Kidney (tissue), 14 donors: ENCODE results near the gene DVL2. TPM values are rescaled to one million over a fixed set of nuclear protein-coding genes. Genes with fewer than 3 reads are reported as not detected.
A peak's percentile ranks its signal among the peaks of the same experiment; 100 is the strongest.

Experiments used
- DNase-seq, 5 donors: peaks; one replicate each; pipeline ENCODE4 v3.0.0-alpha.2; 2013 to 2020
- FAIRE-seq: peaks from 2 replicates; lab custom pipeline; 2012; peaks lifted over from hg19 to GRCh38; lab: Jason Lieb, UNC
- H3K27ac ChIP-seq, 2 donors: one replicate each; pipeline ENCODE4 v1.7.0; 2013; ENCODE audit warnings: low read depth in 2 of 2, low read length in 2 of 2, inconsistent platforms in 1 of 2
- H3K27me3 ChIP-seq: one replicate; pipeline ENCODE4 v1.7.1; 2013; ENCODE audit warnings: low read length, inconsistent platforms; ENCODE audit not compliant: control insufficient read depth, insufficient read depth
- H3K36me3 ChIP-seq, 3 donors: one replicate each; pipeline versions ENCODE4 v1.7.0 to v1.7.1; 2013; ENCODE audit warnings: low read length in 3 of 3, control low read depth in 1 of 3, inconsistent platforms in 1 of 3; ENCODE audit not compliant: insufficient read depth in 3 of 3, control insufficient read depth in 2 of 3
- H3K4me1 ChIP-seq, 3 donors: one replicate each; pipeline versions ENCODE4 v1.7.0 to v1.7.1; 2013; ENCODE audit warnings: low read length in 3 of 3, inconsistent platforms in 1 of 3, low read depth in 1 of 3; ENCODE audit not compliant: control insufficient read depth in 2 of 3, insufficient read depth in 2 of 3
- H3K4me3 ChIP-seq, 3 donors: one replicate each; pipeline versions ENCODE4 v1.7.0 to v1.8.1; 2013; ENCODE audit warnings: low read length in 3 of 3, control low read depth in 1 of 3, inconsistent platforms in 1 of 3
- H3K9ac ChIP-seq, 3 donors: one replicate each; pipeline versions ENCODE4 v1.7.0 to v1.7.1; 2013; ENCODE audit warnings: low read length in 3 of 3, control low read depth in 1 of 3, inconsistent platforms in 1 of 3
- H3K9me3 ChIP-seq, 3 donors: one replicate each; pipeline versions ENCODE4 v1.7.0 to v1.7.1; 2013; ENCODE audit warnings: low read length in 3 of 3, control low read depth in 1 of 3, inconsistent platforms in 1 of 3; ENCODE audit not compliant: control insufficient read depth in 2 of 3, insufficient read depth in 1 of 3
- CTCF ChIP-seq: IDR thresholded peaks from 3 replicates; pipeline ENCODE4 v1.5.1; 2012; ENCODE audit warnings: mild to moderate bottlenecking, moderate library complexity, borderline replicate concordance; ENCODE audit not compliant: insufficient read depth; ENCODE audit errors: extremely low read depth
- intact Hi-C: fragments of 100-400 bp; cut with DNase I; formaldehyde crosslinking; loops from one replicate; pipeline ENCODE4 v1.11.1; 2022
- polyA plus RNA-seq: library from polyadenylated mRNA; stranded (reverse); fragments of 350-450 nt; fragmentation: Illumina TruSeq; extraction: RNeasy Lipid Tissue Mini Kit (QIAGEN cat#74804); gene quantifications from one replicate; pipeline ENCODE4 v1.2.3, GENCODE V29; 2014; ENCODE audit warnings: low read depth, low replicate concordance; ENCODE audit not compliant: insufficient read depth
- total RNA-seq: library from RNA; stranded (reverse); fragmentation: NEBNext Ultra II Directional; extraction: Animal tissue kit (Norgen Biotek cat#: 25700); gene quantifications from one replicate; pipeline ENCODE4 v1.2.1, GENCODE V29; 2021
- donor health status: control.
- donor health status: control.
- donor health status: control.
- donor health status: control.
- donor health status: control.
- donor health status: DM: yes; HTN: yes; CAD: no.
- donor health status: Normal renal cell carcinoma (clear cell type).

DVL2 gene
- total and polyA plus RNA-seq, 2 donors from 2014 or later: 18.0 to 35.8 TPM

GRCh38 chr17:7225711-7226331 lies 8.5 kb downstream of the DVL2 start:
- no peak overlapping the region for H3K9ac ChIP-seq
- H3K9me3 ChIP-seq: no peaks in the 10 kb centered on the region
- FAIRE-seq (no peak), DNase-seq (peak in 2 of 5 donors; percentile 38 to 66)
- H3K36me3 ChIP-seq: peaks cover 5 to 75% (median 46%) of the 10 kb centered on the region in 3 donors
- intact Hi-C loops: no loop called here
- H3K27ac ChIP-seq: no peak overlapping the region
- no peaks in the 10 kb centered on the region for H3K27me3 ChIP-seq
- TF ChIP-seq CTCF: no peak
- peaks cover 0 to 28% (median 12%) of the 10 kb centered on the region in 3 donors for H3K4me1 ChIP-seq
- no peak overlapping the region for H3K4me3 ChIP-seq

- no peaks in the 10 kb centered on the region for H3K9me3 ChIP-seq
- peaks cover 5 to 68% (median 47%) of the 10 kb centered on the region in 3 donors for H3K36me3 ChIP-seq
- intact Hi-C loops: no loop called here
- FAIRE-seq (no peak), DNase-seq (peak in 1 of 5 donors; percentile 64)
- H3K4me1 ChIP-seq: peaks cover 0 to 34% (median 17%) of the 10 kb centered on the region in 3 donors
- no peak overlapping the region for H3K9ac ChIP-seq
- H3K27ac ChIP-seq: no peak overlapping the region
- no peak for TF ChIP-seq CTCF
- H3K4me3 ChIP-seq: no peak overlapping the region
- H3K27me3 ChIP-seq: no peaks in the 10 kb centered on the region
Observed at GRCh38 chr17:7224661-7225111, 9.6 kb downstream of the DVL2 start.

GRCh38 chr17:7224110-7224509 lies 10.2 kb downstream of the DVL2 start:
- H3K4me1 ChIP-seq: peaks cover 2 to 39% (median 21%) of the 10 kb centered on the region in 3 donors
- peak in 1 of 5 donors; percentile 78 for DNase-seq
- intact Hi-C loops: no loop called here

More at GRCh38 chr17:7224110-7224509, 10.2 kb downstream of the DVL2 start:
- Histone ChIP-seq H3K9ac (no peak overlapping the region), H3K27ac (no peak overlapping the region), H3K27me3 (no peaks in the 10 kb centered on the region), H3K9me3 (no peaks in the 10 kb centered on the region), H3K36me3 (peaks cover 5 to 62% (median 42%) of the 10 kb centered on the region in 3 donors), H3K4me3 (no peak overlapping the region)
- no peak for TF ChIP-seq CTCF
- FAIRE-seq: no peak
